Measurements from ENCODE around the gene OTOG.

- TF ChIP-seq, protein P1, sequence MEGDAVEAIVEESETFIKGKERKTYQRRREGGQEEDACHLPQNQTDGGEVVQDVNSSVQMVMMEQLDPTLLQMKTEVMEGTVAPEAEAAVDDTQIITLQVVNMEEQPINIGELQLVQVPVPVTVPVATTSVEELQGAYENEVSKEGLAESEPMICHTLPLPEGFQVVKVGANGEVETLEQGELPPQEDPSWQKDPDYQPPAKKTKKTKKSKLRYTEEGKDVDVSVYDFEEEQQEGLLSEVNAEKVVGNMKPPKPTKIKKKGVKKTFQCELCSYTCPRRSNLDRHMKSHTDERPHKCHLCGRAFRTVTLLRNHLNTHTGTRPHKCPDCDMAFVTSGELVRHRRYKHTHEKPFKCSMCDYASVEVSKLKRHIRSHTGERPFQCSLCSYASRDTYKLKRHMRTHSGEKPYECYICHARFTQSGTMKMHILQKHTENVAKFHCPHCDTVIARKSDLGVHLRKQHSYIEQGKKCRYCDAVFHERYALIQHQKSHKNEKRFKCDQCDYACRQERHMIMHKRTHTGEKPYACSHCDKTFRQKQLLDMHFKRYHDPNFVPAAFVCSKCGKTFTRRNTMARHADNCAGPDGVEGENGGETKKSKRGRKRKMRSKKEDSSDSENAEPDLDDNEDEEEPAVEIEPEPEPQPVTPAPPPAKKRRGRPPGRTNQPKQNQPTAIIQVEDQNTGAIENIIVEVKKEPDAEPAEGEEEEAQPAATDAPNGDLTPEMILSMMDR (IDR thresholded peaks at IDR 0.05; ENCODE audit: low read depth, low read length, poor library complexity, severe bottlenecking): no peak
- no peak for TF ChIP-seq EZH2phosphoT487 (IDR thresholded peaks at IDR 0.05; ENCODE audit: borderline replicate concordance, low read length)
Measured at GRCh38 chr11:17651061-17651460, 104.0 kb downstream of the OTOG start.

All from DOHH2 (cell line).